Left ventricle myocardium superior (tissue), 1 donor: ENCODE measurements around the gene TOMM20. TPM values are rescaled to one million over a fixed set of nuclear protein-coding genes. Genes with fewer than 3 reads are reported as not detected.
A peak's percentile ranks its signal among the peaks of the same experiment; 100 is the strongest.
"Not testable (repeated sequence)": the region's sequence is repeated elsewhere in the genome, so short reads cannot be mapped to it uniquely, and the experiment has no call there.

Source experiments
- ATAC-seq: fragments of 200-7000 bp; cut with Tn5 transposase; one replicate; pipeline ENCODE4 v1.9.1; 2020; ENCODE audit warnings: mild to moderate bottlenecking, moderate library complexity
- DNase-seq: peaks from one replicate; pipeline ENCODE4 v3.0.0-alpha.2; 2020
- intact Hi-C: fragments of 100-400 bp; cut with micrococcal nuclease; formaldehyde crosslinking; loops from one replicate; pipeline ENCODE4 v1.11.0; 2022
- long read RNA-seq: library from polyadenylated mRNA; unstranded; transcript quantifications from one replicate; pipeline ENCODE4 v2.0.0, GENCODE V29; 2021
- total RNA-seq: library from RNA; stranded (reverse); fragmentation: NEBNext Ultra II Directional; extraction: Animal tissue kit (Norgen Biotek cat#: 25700); gene quantifications from one replicate; pipeline ENCODE4 v1.2.1, GENCODE V29; 2021
- donor health status: DM: no; HTN: yes; CAD: no; lungs with severe emphysema.

TOMM20 gene
- total RNA-seq = 95.8 TPM
- long read RNA-seq, transcript TOMM20-201 (5 exons, 3,387 nt) = major isoform, 152 of 165 reads
- long read RNA-seq, partial matches to known transcripts = 1 of 165 reads
- long read RNA-seq, other reads (novel, unspliced or antisense) = 12 of 165 reads

DNA sequence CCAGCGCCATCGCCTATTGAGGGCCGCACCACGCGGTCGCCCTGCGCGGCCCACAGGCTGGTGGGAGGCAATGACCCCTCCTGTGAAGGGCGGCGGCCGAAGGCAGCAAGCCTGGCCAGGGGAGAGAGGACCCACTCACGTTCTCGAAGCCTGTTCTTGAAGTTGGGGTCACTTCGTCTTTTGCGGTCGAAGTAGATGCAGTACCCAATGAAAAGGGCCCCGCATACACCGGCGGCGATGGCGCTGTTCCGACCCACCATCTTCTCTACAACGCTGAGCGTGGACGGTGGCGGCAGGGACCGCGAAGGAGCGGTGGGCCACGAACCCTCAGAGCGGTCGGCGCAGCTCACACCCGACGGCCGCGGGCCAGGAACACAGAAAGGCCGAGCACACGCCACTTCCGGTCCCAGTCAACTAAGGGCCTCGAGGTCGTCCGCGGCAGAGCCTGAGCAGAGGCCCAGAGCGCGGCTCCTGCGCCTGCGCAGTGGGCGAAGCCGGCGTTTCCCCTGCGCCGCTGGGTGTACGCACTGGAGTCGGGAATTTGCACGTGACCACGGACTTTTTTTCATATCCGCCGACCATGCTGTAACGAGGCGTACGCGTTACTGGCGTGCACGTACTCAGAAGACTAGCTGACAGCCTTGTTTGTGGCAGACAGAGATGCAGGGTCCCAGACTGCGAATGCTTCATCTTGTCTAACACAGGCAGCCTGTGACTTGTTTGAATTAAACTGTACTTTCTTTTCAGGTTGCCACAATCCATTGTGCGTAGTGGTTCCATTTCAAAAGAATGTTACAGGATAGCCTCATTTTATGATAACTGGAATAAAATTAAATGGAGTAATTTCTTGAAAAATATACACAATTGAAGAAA, at the start of gene TOMM20:
TSS of gene TOMM20 (minus strand) at position 382 of the 873 bp plus-strand sequence. CDS start at position 260, 122 bp downstream.
- intact Hi-C loops = no loop called here
- ATAC-seq = peak; percentile 99
- peak; percentile 97 for DNase-seq

DNA sequence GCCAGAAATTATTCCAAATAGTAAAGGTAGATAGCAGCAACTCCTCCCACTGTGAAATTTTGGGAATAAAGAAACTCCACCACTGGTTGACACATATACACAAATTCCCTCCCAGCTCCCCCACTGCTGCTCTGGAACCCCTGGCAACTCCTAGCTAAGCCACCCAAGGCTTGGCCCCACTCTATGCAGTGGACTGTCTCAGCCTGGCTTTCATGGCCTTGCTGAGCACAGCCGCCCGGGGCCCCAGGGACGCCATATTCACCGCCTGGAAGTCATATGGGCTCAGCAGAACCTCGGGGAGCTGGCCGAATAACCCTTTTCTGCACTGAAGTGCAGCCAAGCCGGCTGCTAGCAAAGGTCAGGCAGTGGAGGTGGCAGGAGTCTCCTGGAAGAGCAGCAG, 47.8 kb upstream of the TOMM20 start:
- DNase-seq (no peak), ATAC-seq (no peak)
- intact Hi-C loops = no loop called here

DNA sequence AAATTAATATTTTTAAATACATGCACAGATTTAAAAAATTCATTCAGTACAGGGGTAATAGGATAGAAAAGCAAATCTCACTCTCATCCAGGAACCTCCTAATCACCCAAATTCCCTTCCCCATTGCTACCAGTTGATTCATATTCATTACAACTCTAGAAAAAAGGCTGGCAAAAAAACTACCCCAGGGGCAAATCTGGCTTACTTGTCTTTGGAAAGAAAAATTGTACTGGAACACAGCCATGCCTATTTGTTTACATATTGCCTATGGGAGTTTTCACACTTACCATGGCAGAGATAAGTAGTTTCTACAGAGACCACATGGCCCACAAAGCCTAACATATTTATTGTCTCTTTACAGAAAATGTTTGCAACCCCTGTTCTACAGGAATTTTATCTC, 41.3 kb upstream of the TOMM20 start:
- intact Hi-C loops = no loop called here
- DNase-seq (no peak), ATAC-seq (no peak)

DNA sequence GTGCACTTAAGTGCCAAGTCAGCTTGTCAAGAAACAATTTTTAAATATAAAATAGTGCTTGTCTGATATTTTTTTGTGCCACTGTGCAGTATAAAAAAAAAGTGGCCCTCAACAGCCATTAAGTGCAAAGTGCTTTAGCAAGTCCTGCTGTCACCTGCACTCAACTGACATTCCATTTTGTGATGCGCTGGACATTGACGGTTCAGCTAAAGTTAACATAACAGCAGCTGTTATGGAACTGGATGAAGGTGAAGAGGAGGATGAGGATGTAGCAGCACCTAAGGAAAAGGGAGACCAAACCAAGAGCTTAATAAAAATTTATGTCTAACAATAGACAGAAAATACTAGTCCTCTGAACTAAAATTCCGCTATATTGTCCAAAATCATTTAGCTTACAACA, 39.7 kb upstream of the TOMM20 start:
- intact Hi-C loops = no loop called here
- no peak for DNase-seq
- ATAC-seq = no peak

DNA sequence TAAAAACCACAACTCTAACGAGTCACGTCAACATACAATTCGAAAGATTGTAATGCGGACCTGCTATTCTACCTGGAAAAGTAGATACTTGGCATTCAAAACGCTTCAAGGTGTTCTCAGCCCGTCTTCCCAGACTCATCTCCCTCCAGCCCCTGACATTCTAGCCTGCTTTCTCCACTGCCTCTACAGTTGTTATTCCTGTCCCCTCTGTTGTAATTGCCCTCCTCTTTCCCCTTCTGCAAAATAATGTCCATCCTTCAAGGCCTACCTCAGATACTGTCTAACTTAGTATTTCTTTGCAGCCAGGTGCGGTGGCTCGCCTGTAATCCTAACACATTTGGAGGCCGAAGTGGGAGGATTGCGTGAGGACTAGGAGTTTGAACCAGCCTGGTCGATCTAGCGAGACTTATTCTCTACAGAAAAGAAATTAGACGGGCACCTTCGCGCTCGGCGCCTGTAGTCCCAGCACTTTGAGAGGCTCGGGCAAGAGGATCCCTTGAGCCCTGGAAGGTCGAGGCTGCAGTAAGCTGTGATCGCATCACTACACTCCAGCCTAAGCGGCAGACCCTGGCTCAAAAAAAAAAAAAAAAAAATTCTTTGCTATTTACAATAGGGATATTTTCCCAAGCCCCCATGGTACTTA, 33.2 kb upstream of the TOMM20 start:
- intact Hi-C loops = no loop called here
- ATAC-seq = peak; percentile 8
- DNase-seq = no peak

DNA sequence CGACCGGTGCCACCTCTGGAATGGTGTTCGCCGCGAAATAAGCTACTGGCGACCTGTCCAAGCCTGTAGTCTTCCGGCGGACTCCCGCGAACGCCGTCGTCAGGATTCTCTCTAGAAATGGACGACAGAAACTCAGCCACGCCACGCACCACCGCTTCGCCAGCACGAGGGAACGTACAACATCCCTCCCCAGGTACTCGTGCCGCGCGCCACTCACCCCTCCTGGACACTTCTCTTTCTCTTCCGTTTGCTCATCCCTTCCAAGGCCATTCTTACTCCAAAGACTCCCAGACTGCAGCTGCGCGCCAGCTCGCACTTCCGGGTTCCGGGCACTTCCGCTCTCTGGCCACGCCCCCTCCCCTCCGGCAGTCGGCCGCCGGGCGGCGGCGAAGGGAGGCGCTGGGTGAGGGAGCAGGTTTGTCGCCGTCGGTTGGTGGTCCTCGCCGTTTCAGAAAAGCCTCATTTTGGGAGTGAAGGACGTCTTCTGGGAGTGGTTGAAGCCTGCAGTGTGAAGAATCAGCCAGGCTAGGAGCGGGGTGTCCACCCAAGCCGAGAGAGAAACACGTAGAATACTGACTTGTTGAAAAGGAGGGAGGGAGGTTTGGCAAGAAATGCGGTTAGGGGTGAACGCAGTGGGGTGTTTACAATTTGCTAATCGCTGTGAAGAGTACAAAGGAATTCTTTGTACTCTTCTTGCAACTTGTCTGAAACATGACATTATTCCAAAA, 32.5 kb upstream of the TOMM20 start, which contains the start of gene RBM34:
TSS of gene RBM34 (minus strand) at position 294 of the 728 bp plus-strand sequence. CDS start at position 270, 24 bp downstream.
- peak; percentile 99 for ATAC-seq
- intact Hi-C loops = no loop called here
- DNase-seq = peak; percentile 95

DNA sequence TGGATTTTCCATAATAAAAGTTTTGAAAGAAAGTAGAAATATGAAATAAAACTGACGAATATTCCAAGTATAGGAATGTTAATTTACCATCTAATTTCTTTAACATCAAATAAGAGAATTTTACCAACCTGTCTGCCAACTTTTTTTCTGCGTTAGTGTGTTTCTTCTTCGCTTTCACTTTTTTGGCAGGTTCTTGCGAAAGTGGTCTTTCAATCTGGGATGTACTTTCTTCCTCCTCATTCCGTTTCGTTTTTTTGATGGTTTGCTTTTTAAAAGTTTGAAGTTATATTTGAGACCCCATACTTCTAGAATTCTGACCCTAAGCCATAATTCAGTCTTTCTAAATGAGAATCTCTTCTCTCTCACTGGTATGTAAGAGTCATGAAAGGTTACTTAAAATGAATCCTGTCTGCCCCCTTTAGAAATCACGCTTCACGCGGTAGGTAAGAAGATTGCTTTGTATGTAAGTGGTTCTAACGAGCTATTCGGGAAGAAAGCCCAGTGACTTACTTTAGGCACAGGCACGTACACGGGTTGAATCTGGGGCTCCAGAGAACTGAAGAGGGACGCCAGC, 31.8 kb upstream of the TOMM20 start:
- no peak for DNase-seq
- intact Hi-C loops = no loop called here
- ATAC-seq = peak; percentile 52

DNA sequence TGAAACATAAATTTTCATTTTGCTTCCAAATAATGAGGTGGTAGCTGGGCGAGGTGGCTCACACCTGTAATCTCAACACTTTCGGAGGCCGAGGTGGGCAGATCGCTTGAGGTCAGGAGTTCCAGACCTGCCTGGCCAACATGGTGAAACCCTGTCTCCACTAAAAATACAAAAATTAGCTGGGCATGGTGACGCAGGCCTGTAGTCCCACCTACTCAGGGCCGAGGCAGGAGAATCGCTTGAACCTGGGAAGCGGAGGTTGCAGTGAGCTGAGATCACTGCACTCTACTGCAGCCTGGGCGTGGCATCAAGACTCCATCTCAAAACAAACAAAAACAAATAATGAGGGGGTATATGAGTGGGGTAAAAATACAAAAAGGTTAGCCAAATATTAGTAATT, 31.3 kb upstream of the TOMM20 start:
- ATAC-seq, DNase-seq, intact Hi-C loops: not testable (repeated sequence)

DNA sequence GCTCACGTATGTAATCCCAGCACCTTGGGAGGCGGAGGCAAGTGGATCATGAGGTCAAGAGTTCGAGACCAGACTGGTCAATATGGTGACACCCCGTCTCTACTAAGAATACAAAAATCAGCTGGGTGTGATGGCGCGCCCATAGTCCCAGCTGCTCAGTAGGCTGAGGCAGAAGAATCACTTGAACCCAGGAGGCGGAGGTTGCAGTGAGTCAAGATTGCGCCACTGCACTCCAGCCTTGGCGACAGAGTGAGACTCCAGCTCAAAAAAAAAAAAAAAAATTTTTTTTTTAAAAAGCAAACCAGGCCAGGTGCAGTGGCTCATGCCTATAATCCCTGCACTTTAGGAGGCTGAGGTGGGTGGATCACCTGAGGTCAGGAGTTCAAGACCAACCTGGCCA, 30.6 kb upstream of the TOMM20 start:
- DNase-seq, ATAC-seq, intact Hi-C loops: not testable (repeated sequence)

DNA sequence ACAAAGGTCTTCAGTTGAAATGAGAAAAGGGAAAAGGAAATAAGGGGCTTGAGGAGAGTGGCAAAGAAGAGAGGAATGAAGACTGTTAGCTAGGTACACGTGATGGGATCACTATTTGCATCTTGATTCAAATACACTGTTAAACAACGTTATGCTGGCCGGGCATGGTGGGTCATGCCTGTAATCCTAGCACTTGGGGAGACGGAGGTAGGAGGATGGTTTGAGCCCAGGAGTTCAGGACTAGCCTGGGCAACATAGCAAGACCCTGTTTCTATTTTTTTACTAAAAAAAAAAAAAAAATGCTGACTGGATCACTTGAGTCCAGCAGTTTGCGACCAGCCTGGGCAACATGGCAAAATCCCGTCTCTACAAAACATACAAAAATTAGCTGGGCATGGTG, 30.0 kb upstream of the TOMM20 start:
- ATAC-seq (no peak), DNase-seq (no peak)
- intact Hi-C loops = no loop called here

DNA sequence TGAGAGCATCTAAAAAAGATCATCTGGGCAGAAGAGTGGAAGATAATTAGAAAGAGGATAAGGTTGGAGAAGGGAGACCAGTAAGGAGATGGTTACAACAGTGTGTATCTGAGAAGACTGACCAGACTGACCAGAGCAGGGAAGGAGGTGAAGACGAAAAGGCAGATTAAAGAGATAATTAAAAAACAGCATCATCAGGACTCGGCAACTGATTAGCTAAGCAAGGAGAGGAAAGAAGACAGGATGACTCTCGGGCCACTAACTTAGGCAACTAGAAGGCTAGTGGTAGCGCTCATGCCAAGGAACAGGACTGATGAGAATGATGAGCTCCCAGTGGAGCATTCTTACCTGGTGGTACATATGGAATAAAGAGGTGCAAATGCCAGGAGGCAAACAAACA, 28.5 kb upstream of the TOMM20 start:
- no peak for ATAC-seq
- intact Hi-C loops = no loop called here
- DNase-seq = no peak

DNA sequence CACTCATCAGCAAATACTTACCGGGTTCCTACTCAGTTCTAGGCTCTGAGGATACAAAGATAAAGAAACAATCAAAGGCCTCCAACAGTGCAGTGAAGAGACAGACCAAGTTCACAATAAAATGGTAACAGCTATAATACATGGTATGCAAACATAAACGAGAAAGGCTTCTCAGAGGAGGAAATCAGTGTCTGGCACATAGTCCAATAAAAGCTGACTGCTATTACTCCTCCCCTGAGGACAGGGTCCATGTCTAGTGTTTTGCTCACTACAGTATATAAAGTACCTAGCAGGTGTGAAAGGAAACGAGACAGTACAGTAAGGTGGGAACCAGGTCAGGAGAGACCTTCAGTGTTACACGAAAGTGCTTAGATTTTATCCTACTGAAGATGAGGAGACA, 28.1 kb upstream of the TOMM20 start:
- no peak for ATAC-seq
- DNase-seq = no peak
- intact Hi-C loops = no loop called here

DNA sequence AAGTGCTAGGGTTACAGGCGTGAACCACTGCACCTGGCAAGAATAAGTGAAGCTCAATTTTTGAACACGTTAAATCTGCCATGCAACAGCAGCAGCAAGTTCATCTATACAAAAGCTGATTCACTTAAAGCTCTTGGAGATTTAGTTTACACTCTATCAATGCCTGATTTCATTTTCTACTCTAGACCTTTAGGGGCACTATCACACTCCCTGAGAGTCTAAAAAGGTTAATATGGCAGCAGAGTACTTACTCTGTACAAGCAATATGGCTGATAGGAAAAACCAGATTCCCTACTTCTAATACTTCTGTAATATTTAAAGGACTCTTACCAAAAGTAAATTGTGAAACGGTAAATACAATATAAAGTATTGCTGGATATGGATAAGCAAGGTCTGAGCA, 27.6 kb upstream of the TOMM20 start:
- DNase-seq = no peak
- intact Hi-C loops = no loop called here
- no peak for ATAC-seq

DNA sequence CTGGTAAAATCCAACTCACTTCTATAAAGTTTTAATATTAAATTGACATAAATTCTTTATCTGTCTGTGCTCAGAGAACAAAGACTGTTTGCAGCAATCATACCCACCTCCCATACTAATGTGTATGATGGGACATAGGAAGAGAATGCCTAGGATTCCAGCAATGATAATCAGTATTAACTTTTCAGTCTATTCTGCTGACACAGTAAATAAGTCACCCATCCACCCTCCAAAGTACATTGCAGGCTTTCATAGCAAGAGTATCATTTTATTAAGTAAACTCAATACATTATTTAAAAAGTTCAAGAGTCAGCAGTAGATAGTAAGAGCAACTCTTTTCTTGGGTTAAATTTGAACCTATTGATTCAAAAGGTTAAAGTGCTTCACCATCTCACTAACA, 23.6 kb upstream of the TOMM20 start:
- ATAC-seq = no peak
- no peak for DNase-seq
- intact Hi-C loops = no loop called here

DNA sequence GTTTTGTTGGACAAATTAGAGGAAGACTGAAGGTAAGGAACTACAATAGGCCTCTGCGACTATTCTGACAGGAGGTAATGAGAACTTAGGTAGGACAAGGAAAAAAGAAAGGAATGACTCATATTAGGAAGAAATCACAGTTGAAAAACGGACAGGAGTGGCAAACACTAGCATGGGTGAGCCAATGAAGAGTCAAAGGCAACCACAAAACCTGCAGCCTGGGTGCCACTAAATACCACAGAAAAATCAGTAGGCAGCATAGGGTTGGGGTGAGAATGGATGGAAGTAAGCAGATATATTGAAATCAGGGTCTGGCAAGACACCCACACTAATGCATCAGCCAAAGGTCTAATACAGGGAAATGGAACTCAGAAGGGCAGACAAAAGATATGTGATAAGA, 22.4 kb upstream of the TOMM20 start:
- DNase-seq (no peak), ATAC-seq (no peak)
- intact Hi-C loops = no loop called here

DNA sequence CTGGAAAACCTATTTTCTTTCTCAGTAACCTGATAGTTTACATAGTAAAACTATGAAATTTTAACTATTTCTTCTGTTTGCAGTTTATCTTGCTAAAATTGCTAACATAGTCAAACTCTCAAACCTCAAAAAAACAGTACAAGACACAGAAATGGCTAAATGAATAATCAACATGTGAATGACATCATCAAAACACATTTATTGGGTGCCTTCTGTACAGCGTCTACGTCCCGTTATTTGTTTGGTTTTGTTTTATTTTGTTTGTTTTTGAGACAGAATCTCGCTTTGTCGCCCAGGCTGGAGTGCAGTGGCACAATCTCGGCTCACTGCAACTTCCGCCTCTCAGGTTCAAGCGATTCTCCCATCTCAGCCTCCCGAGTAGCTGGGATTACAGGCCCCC, 21.2 kb upstream of the TOMM20 start:
- intact Hi-C loops = no loop called here
- no peak for ATAC-seq
- no peak for DNase-seq

DNA sequence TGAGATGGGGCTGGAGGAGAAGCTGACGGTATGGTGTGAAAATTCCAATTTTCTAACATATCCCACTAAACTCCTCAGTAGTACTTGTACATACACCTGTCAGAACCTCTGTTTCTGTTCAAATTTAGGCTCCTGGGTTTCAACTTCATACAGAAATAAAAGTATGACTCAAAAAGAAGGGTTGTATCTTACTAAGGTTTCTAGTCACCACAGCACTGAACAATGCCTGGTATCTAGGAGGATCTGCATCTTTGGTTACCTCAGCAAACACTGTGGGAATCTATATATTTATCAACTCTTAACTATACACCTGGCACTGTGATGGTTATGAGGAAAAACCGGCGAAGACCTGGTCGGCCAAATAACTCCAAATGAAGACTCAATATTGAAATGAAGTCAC, 18.6 kb upstream of the TOMM20 start:
- no peak for DNase-seq
- no peak for ATAC-seq
- intact Hi-C loops = no loop called here

DNA sequence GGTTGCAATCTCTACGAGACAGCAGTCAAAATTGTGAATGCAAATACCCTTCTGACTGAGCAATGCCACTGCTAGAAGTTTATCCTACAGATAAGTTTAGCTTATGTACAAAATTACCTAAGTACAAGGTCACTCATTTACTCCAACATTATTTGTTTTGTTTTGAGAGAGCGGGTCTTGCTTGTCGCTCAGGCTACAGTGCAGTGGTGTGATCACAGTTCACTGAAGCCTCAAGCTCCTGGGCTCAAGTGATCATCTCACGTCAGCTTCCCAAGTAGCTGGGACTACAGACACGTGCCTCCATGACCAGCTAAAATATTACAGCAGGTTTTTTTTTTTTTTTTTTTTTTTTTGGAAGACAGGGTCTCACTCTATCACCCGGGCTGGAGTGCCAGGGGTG, 17.0 kb upstream of the TOMM20 start:
- no peak for DNase-seq
- intact Hi-C loops = no loop called here
- ATAC-seq = no peak

DNA sequence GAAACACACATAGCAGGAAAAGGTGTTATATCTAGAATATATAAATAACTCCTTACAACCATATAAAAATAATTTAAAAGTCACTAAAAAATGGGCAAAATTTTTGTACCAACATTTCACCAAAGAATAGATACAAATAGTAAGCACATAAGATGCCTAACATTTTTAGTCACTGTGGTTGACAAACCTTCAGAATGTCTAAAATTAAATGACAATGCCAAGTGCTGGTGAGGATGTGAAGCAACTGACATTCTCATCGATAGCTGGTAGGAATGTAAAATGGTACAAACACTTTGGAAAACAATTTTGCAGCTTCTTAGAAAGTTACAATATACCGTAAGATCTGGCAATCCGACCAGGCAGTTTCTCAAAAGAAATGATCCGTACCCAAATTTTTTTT, 14.4 kb upstream of the TOMM20 start:
- intact Hi-C loops = no loop called here
- ATAC-seq (no peak), DNase-seq (no peak)
